Stimulated activated CD4-positive, alpha-beta T cell treated with anti-CD3 and anti-CD28 coated beads, Interleukin-12 subunit alpha, Interleukin-12 subunit beta, amount 100 ng/mL, for 48 hours (primary cell): Measurements from ENCODE around the gene SRMS.
A peak's percentile ranks its signal among the peaks of the same experiment; 100 is the strongest.

Experiments
- DNase-seq, 3 donors: peaks; one replicate each; pipeline ENCODE4 v3.0.0-alpha.2; 2020; ENCODE audit warnings: low read depth in 2 of 3, low spot score in 1 of 3

The SRMS gene

DNA sequence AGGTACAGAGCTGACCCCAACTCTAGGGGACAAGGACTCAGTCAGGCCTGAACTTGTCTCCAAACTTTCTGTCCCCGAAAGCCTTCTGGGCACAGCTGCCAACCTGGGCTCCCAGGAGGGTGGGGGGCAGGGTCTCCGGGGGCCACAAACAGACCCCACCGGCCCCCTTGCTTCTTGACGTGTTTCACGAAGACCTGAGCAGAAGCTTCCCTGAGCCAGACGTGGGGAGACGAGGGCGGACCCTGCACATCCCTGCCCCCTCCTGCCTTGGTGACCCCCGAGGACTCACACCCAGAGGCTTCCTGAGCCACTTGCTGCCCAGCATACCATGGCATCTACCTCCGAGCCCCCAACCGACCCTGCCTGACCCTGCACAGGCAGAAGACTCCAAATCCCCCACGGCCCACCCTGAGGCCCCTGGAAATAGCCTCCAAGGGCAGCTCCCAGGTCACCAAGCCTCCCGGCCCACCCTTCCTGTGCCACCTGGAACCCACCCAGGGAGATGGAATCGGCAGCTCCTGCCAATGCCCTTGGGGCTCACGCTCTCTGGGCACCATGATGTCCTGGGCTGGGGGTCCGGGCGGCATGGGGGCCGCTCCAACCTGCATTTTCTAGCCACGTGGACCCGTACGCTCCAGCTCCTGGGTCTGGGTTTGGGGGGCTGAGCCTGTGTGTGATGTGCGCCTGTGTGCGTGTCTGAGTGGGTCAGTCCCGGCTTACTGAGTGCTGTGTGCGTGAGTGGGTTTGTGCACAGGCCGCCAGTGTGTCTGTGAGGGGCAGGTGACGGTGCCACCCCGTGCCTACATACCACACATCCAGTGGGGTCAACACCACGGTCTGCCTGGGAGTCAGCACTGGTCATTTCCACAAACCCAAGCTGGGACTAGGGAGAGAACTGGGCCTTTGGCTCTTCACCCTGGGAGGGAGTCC lies 7.8 kb downstream of the SRMS start:
- DNase-seq, result no peak

DNA sequence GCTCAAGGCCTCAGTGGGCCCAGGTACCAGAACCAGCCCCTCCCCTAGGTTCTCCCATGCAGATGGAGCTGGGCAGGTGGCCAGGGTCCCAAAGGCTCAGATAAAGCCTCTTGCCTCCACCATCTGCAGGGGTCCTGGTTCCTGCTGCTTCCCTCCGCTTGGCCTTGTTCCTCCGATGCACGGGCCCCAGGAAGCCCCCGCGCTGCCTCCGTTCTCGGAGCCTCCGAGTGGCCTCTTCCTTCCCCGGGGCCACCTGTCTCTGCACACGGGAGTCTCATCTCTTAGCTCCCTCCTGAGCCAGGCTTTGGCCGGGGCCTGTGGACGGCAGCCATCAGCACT lies 8.5 kb downstream of the SRMS start:
- no peak for DNase-seq

DNA sequence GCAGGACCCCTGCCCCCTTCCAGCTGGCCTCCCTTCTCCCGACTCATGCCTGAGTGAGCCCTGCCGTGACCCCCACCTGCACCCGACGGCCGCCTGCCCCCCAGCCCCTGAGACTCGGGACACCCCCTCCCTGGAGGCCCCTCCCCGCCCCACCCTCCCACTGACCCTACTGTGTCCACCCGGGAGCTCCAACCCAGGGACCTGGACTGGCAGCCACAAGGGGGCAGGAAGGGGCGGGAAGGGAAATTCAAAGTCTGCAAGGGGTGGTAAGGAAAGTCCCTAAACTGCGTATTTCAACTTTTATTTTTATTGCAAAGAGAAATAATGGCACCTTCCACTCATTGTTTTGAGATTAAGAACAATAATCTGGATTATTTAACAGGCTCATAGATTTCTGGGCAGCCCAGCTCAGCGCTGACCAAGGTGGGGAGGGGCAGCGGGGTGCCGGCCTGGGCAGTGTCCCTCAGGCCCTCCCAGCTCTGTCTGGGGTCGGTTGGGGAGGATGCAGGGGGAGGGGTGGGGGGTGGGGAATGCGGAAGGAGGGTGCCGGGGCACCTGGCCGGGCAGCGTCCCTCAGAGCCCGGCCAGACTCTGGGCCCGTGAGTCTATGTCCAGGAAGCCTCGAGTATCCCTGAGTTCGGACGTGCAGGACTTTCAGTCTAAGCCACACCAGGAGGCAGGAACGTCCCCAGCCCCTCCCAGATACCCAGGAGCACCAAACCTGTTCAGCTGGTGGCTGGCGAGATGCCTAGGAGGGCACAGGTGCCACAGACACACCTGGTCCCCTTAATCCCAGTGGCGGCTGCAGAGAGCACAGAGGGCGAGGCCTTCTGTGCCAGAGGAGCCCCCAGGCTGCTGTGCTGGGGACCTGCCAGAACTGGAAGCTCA lies 9.1 kb downstream of the SRMS start:
- no peak for DNase-seq

DNA sequence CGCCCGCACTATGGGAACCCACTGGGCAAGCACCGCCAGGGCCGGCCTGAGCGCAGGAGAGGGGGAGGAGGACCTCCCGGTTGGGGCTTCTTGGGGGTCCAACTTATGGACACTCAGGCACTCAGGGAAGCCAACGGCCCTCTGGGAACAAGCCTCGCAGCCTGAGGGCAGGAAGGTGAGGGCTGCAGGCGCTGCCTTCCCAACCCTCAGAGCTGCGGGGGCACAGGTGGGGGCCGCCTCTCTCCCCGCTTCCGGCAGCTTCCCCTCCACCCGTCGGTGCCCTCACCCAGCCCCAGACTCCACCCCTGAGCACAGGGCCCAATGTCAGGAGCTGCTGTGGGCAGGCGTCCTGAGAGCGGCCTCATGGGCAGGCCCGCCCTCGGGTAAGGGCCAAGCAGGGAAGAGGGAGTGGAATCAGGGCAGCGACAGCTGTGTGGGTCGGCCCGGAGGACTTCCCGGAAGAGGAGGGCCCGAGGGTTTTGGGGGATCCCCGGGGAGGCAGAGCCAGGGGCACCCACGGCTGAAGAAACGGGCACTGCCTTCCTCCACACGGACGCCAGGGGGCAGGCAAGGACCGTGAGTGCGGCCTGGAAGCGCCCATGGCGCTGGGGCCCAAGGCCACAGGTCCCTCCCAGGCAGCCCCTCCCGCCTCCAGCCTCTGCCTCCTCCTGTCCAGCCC lies 9.9 kb downstream of the SRMS start:
- DNase-seq, result peak; percentile 95

DNA sequence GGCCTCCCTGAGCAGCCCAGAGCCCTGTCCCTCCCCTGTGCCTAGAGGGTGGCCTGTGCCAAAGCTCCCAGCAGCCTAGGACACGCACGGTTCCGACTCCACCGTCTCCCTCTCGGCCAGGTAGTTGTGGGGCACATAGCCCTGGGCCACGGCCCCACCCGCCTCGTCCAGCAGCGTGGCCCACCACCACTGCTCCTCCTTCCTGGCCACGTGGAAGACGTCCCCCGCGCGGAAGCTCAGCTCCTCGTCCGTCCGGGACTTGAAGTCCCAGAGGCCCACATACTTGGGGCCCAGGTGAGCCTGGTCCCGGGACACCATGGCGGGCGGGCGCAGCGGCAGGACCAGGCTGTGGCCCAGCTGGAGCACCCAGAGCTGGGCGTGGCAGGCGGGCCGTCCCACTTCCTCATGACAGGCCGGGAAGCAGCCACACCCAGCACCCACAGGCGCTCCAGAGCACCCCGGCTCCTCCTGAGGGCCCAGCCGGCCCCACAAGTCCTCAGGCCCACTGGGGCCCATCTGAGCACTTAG lies 10.5 kb downstream of the SRMS start, which contains the start of gene PTK6:
TSS of gene PTK6 (minus strand) at position 380 of the 528 bp plus-strand sequence. CDS start at position 318, 62 bp downstream.
- DNase-seq, result peak in 1 of 3 donors; percentile 48

DNA sequence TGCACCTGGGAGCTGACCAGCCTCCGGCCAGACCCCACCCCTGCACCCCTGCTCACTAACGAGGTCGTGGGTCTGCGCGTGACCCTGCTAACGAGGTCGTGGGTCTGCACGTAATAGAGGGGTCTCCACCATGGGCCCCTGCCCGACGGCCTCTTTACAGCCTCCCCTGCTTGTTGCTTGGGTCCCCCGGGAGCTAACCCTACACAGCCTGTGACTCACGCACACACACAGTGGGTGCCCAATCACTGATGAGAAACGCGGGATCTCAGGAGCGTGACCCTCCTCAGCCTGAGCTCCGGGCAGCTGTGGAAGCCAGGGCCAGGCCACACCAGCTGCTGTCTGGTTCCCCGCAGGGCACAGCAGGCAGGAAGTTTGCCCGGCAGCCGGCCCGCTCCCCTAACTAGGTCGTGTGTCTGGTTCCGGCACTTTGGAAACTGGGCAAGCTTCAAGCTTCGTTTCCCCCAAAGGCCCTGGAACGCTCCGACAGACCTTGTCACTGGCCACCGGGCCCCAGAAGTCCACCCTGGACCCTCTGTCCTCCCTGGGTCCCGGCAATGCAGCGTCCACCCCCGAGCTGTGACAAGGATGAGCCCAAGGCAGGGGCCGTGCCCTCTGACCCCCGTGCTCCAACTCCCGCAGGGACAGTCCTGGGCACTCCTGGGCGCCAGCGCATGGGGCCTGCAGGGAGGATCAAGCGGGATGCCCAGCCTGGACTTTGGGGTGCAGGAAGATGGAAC lies 11.1 kb downstream of the SRMS start:
- no peak for DNase-seq

DNA sequence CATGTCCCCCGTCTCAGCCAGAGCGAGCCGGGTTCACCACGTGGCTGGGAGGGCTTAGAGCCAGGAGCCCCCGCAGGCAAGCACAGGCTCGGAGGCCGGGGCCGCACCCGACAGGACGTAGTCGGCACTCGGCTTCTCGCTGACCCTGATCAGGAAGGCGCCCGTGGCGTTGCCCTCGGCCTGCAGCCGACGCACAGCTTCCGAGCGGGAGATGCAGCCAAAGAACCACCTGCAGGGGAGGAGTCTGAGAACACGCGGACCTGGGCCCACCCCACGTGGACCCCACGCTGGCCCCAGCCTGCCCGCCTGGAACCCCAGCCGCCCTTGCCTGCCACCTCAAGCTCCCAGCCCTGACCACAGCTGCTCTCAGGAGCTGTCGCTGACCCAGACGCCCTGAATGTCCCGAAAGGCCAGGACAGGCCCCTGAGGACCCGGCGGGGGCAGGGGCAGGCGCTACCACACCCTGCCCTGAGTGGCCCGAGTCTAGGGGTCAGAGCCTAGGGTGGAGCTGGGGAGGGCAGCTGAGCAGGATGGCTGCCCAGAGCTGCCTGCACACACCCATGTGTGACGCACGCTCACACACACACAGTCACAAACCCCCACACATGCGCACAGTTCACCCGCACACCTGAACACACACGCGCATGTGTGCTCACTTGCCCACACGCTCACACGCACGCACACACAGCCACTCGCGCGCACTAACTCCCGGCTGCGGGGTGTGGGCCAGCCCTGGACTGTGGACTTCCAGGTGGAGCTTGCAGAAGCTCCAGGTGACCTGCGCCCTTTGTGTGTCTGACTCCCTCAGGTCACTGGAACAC lies 12.5 kb downstream of the SRMS start:
- DNase-seq, result no peak

DNA sequence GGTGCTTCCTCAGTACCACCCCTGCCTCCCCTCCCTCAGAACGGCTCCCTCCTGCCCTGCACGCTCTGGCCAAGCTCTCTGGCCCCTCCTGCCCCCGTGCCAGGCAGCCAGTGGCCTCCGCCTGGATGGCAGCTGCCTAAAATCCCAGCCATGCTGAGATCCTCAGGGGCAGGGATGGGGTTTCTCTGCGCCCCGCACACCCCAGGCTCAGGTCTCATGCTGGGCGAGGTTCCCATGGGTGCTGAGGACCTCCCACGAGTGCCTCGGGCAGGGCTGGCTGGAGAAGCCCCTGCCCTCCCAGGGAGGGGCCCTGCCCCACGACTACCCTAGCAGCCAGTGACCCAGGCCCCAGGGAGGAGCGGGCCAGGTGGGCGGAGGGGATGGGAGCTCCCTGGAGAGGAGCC lies 13.1 kb downstream of the SRMS start:
- DNase-seq, result no peak

DNA sequence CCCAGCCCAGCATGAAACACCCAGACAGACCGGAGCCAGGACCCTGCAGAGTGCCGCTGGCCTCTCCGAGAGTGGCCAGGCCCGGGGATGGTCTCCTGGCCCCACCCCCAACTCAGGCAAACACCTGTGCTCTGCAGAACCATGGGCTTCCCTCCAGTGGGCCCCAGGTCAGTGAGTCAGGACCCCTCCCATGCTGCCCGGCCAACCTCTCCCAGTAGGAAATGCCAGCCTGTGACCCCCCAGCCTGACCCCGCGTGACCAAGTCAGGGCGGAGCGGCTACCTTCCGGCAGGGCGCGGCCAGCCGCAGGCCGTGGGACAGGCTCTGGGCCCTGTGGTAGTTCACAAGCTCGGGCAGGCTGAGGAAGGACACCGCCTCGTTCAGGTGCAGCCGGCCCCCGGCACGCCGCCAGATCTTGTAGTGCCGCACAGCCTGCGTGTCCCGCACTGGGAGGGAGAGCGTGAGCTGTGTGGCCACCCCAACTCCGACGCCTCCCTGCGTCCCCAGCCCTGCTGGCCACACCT lies 13.6 kb downstream of the SRMS start:
- DNase-seq, result no peak

DNA sequence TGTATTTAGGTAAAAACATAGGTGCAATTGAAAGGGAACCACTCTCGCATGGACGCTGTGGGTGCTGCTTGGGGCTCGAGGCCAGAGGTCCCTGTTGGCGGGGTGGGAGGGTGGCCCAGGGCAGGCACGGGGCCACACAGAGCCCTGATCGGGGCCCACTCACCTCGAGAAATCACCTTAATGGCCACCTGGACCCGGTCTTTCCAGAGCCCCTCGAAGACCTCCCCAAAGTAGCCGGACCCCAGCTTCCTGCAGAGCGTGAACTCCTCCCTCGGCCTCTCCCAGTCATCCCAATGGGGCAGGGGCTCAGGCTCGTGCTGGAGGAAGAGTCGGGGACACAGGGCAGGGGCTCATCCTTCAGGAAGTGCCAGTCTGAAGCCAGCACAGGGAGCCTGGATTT lies 14.2 kb downstream of the SRMS start:
- DNase-seq, result no peak

DNA sequence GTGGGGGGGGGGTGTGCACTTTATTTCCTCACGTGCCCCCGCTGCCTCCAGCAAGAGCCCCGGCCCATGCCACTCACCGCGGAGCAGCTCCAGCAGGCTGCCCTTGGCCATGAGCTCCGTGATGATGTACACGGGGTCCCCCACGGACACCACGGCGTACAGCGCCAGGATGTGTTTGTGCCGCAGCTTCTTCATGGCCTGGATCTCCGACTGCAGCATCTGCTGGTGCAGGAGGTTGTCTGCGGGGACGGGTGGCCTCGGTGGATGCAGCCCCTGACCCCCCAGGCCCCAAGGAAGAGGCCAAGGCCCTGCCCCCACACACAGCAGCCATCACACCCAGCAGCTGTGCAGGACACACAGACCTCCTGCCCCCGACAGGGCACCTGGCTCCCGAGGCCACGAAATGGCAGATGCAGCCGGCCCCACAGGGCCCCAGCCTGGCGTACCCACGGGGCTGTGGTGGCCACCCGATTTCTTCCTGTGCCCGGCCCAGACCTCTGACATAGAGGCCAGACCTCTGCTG lies 15.0 kb downstream of the SRMS start:
- no peak for DNase-seq

DNA sequence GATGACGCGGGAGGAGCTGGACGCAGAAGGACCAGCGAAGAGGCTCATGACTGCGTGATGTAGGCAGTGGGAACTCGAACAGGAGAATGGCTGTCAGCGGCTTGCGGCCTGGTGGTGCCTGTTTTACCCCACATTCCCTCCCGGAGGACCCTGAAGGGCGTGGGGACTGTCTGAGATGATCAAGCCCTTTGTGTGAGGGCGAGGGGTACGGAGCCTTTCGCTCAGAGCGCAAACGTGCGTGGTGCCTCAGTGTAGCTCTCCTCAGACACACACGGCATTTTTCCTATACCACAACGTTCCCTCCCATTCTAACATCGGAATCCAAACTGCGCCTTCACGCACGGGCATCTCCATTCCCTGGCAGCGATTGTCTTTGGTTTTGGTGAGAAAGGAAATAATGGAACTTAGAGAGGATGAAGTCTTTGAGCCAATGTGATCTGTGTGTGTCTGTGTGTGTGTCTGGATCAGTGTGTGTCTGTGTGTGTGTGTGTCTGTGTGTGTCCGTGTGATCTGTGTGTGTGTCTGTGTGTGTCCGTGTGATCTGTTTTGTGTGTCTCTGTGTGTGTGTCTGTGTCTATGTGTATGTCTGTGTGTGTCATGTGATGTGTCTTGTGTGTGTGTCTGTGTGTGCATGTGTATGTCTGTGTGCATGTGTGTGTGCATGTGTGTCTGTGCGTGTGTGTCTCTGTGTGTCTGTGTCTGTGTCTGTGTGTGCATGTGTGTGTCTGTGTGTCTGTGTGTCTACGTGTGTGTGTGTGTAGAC lies 15.7 kb downstream of the SRMS start:
- DNase-seq, result no peak

DNA sequence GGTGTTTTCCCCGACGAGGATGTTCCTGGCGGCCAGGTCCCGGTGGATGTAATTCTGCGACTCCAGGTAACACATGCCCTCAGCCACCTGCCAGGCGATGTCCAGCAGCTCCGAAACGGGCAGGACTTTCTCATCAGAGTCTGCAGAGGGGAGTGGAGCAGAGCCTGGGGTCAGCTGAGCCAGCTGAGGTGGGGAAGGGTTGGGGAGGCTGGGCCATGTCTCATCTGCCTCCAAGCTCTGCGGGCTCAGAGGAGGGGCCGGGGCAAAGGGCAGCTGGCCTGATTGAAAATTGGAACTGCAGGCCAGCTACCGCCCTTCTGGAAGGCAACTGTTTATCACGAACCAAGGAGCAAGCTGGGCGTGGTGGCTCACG lies 16.8 kb downstream of the SRMS start:
- DNase-seq, result no peak

DNA sequence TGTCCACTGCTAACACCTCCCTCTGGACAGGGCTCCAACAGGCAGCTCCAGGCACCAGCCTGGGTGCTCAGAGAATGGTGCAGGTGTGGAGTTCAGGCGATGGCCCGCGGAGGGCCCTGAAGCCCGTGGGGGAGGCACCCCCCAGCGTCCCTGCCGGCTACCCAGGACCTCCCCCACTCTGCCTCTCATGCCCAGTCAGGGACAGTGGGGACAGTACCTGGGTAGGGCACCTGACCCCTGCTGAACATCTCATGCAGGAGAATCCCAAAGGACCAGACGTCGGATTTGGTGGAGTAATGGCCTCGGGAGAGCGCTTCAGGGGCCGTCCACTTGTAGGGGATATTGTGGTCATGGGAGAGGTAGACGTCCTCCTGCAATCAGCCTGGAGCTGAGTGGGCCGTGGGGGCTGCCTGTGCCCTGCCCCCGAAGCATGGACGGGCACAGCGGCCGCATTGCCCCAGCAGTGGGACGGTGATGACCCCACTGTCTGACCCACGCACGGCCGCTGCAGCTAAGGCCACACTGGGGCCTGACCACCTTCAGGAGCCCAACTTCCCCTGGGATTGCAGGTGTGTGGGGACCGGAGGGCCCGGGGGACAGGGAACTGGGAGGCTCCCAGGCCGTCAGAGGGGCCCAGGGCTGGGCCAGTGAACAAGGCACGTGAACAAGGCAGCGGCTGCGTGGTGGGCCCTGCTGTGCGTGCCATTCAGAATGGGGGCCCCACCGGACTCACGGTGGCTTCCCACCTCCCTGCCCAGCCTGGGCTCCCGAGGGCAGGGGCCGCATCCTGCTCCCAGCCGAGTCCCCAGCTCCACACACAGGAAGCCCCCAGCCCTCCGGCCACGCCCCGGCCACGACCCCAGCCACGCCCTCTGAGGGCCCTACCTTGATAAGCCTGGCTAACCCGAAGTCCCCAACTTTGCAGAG lies 17.4 kb downstream of the SRMS start:
- DNase-seq, result no peak

DNA sequence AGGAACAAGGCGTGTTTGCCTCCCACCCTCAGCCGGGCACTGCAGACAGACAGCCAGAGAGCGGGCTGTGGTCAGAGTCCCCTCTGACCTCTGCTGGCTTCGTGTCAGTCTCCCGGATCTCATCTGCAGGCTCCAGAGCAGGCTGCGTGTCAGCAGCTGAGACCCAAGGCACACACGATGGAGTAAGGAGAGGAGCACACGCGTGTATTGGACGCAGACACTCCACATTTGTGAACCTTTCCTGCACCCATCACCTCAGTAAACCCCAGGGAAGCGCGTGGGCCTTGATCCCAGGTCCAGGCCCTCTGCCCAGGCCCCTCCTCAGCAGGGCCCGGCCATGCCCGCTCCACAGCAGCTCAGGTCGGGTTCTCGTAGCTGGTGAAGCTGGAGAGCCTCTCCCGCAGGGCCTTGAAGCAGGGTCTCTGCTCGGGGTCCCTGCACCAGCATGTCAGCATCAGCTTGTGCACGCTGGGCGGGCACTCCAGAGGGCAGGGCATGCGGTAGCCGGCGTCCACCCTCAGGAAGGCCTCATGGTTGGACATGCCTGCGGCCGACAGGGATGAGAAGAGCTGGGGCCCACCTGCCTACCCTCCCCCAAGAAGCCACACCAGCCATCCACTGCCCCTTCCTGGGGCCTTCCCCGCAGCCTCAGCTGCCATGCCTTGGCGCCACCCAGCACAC lies 18.2 kb downstream of the SRMS start:
- DNase-seq, result no peak

DNA sequence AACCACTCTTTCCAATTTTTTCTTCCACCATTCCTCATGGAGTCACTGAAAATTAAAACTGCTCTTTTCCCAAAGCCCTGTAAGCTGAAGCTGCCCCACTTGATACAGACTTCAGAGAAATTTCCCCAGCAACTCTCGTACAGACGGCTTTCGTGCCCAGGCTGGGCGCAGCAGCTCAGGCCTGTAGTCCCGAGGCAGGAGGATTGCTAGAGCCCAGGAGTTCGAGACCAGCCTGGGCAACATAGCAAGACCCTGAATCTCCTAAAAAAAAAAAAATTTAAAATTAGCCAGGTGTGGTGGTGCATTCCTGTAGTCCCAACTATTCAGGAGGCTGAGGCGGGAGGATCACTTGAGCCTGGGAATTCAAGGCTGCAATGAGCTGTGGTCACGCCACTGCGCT lies 20.4 kb downstream of the SRMS start:
- DNase-seq, result no peak

DNA sequence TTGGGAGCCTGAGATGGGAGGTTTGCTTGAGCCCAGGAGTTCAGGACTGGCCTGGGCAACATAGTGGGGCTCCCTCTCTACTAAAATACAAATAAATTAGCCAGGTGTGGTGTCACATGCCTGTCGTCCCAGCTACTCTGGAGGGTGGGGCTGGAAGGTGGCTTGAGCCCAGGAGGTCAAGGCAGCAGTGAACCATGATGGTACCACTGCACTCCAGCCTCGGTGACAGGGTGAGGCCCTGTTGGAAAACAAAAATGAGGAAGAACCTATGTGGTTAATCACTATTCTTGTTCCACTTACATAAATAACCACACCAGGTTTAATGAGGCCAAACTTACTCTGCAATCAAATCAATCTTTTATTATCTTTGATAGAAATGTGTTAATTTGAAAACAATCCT lies 21.6 kb downstream of the SRMS start:
- DNase-seq, result no peak
